Trophoblast cell (in vitro differentiated cells and primary cell): ENCODE data around the gene AURKA.

Experiments used
- DNase-seq, 2 donors: peaks; one replicate each; pipeline ENCODE4 v3.0.0-alpha.2; 2016
- H2AFZ ChIP-seq: 2 replicates; pipeline ENCODE4 v1.6.1; 2013; ENCODE audit warnings: low read length, moderate library complexity, mild to moderate bottlenecking; ENCODE audit not compliant: insufficient read depth, poor library complexity
- H2AK5ac ChIP-seq: 2 replicates; pipeline ENCODE4 v1.6.1; 2013; ENCODE audit warnings: mild to moderate bottlenecking, low read length
- H2BK120ac ChIP-seq: 2 replicates; pipeline ENCODE4 v1.6.1; 2013; ENCODE audit warnings: low read length, mild to moderate bottlenecking, moderate library complexity; ENCODE audit not compliant: insufficient read depth, poor library complexity
- H2BK12ac ChIP-seq: 2 replicates; pipeline ENCODE4 v1.6.1; 2013; ENCODE audit warnings: mild to moderate bottlenecking, low read length, moderate library complexity
- H2BK5ac ChIP-seq: 2 replicates; pipeline ENCODE4 v1.6.1; 2013; ENCODE audit warnings: low read length, low read depth, moderate library complexity, mild to moderate bottlenecking; ENCODE audit not compliant: poor library complexity
- H3K14ac ChIP-seq: 2 replicates; pipeline ENCODE4 v1.6.1; 2013; ENCODE audit warnings: mild to moderate bottlenecking, low read length
- H3K18ac ChIP-seq: 2 replicates; pipeline ENCODE4 v1.6.1; 2013; ENCODE audit warnings: mild to moderate bottlenecking, low read length
- H3K23ac ChIP-seq: 2 replicates; pipeline ENCODE4 v1.6.1; 2013; ENCODE audit warnings: low read length
- H3K27ac ChIP-seq: 2 replicates; pipeline ENCODE4 v1.5.1; 2013; ENCODE audit warnings: low read depth, mild to moderate bottlenecking, inconsistent platforms, low read length, moderate library complexity
- H3K27me3 ChIP-seq: 2 replicates; pipeline ENCODE4 v1.6.1; 2013; ENCODE audit warnings: inconsistent platforms, mild to moderate bottlenecking, low read length, moderate library complexity; ENCODE audit not compliant: insufficient read depth
- H3K36me3 ChIP-seq, 2 experiments: 1 replicate in 1 of 2; 2 replicates in 1 of 2; pipeline ENCODE4 v1.6.1; 2013; ENCODE audit warnings: low read length in 2 of 2, mild to moderate bottlenecking in 2 of 2, moderate library complexity in 1 of 2; ENCODE audit not compliant: insufficient read depth in 2 of 2, control insufficient read depth in 1 of 2
- H3K4ac ChIP-seq: 2 replicates; pipeline ENCODE4 v1.6.1; 2013; ENCODE audit warnings: low read depth, mild to moderate bottlenecking, low read length, moderate library complexity
- H3K4me1 ChIP-seq, 2 experiments: 1 replicate in 1 of 2; 2 replicates in 1 of 2; pipeline ENCODE4 v1.6.1; 2013; ENCODE audit warnings: low read length in 2 of 2, mild to moderate bottlenecking in 2 of 2, moderate library complexity in 1 of 2; ENCODE audit not compliant: insufficient read depth in 2 of 2, control insufficient read depth in 1 of 2
- H3K4me2 ChIP-seq: 2 replicates; pipeline ENCODE4 v1.6.1; 2013; ENCODE audit warnings: inconsistent platforms, mild to moderate bottlenecking, low read length, moderate library complexity
- H3K4me3 ChIP-seq: 2 replicates; pipeline ENCODE4 v1.5.1; 2013; ENCODE audit warnings: mild to moderate bottlenecking, low read depth, low read length, inconsistent platforms
- H3K79me1 ChIP-seq: one replicate; pipeline ENCODE4 v1.6.1; 2013; ENCODE audit warnings: low read length
- H3K79me2 ChIP-seq: 2 replicates; pipeline ENCODE4 v1.6.1; 2013; ENCODE audit warnings: low read length, mild to moderate bottlenecking; ENCODE audit not compliant: control insufficient read depth, insufficient read depth, poor library complexity
- H3K9ac ChIP-seq: 2 replicates; pipeline ENCODE4 v1.6.1; 2013; ENCODE audit warnings: mild to moderate bottlenecking, low read length
- H3K9me3 ChIP-seq: 2 replicates; pipeline ENCODE4 v1.6.1; 2013; ENCODE audit warnings: low read depth, mild to moderate bottlenecking, control low read depth, inconsistent platforms, low read length; ENCODE audit not compliant: insufficient read depth
- H4K12ac ChIP-seq: 2 replicates; pipeline ENCODE4 v1.6.1; 2013; ENCODE audit warnings: low read depth, mild to moderate bottlenecking, low read length, moderate library complexity
- H4K8ac ChIP-seq: 2 replicates; pipeline ENCODE4 v1.6.1; 2013; ENCODE audit warnings: low read depth, mild to moderate bottlenecking, low read length, moderate library complexity
- H4K91ac ChIP-seq: one replicate; pipeline ENCODE4 v1.6.1; 2013; ENCODE audit warnings: low read depth, mild to moderate bottlenecking, low read length, moderate library complexity
- WGBS: extraction: QIAGEN DNeasy Blood & Tissue Kit; methylation state at CpG from one replicate; pipeline ENCODE4 v1.1.7; 2013; ENCODE audit warnings: missing lambda C conversion rate; ENCODE audit not compliant: insufficient read length, insufficient coverage; ENCODE audit errors: extremely low coverage; 5-methylcytosine and 5-hydroxymethylcytosine counted together

The AURKA gene

DNA sequence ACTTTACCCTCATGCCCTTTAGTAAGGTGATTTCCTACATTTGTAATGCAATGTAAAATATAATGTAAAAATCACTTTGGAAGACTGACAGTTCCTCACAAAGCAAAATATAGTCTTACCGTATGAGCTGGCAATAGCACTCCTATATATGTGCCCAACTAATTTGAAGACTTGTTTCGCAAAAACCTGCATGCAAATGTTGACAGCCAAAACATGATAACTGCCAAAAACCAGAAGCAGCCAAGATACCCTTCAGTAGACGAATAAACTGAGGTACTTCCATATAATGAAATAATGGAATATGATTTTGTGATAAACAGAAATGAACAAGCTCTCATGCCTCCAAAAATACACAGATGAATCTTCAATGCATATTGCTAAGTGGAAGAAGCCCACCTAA lies 13.6 kb downstream of the AURKA start:
- no peak overlapping the region for H2AK5ac ChIP-seq
- H3K4me1 ChIP-seq, result no peaks in the 10 kb centered on the region
- no peak overlapping the region for H2BK12ac ChIP-seq
- peaks cover 28% of the 10 kb centered on the region in 2 experiments for H3K36me3 ChIP-seq
- no peak overlapping the region for H4K91ac ChIP-seq
- H3K27me3 ChIP-seq, result no peaks in the 10 kb centered on the region
- H3K18ac ChIP-seq, result no peak overlapping the region
- H2BK120ac ChIP-seq, result no peak overlapping the region
- no peak overlapping the region for H2BK5ac ChIP-seq
- H2AFZ ChIP-seq, result no peak overlapping the region
- H3K27ac ChIP-seq, result no peak overlapping the region
- DNase-seq, result no peak
- no peaks in the 10 kb centered on the region for H3K79me2 ChIP-seq
- WGBS, result no CpG with 5 or more reads among the region's 3 CpGs
- H3K9ac ChIP-seq, result no peak overlapping the region
- H3K4me3 ChIP-seq, result no peak overlapping the region
- no peak overlapping the region for H4K12ac ChIP-seq
- H3K23ac ChIP-seq, result no peak overlapping the region
- no peaks in the 10 kb centered on the region for H3K79me1 ChIP-seq
- H4K8ac ChIP-seq, result no peak overlapping the region
- H3K14ac ChIP-seq, result no peak overlapping the region
- H3K4me2 ChIP-seq, result no peak overlapping the region
- H3K9me3 ChIP-seq, result no peaks in the 10 kb centered on the region
- no peak overlapping the region for H3K4ac ChIP-seq

DNA sequence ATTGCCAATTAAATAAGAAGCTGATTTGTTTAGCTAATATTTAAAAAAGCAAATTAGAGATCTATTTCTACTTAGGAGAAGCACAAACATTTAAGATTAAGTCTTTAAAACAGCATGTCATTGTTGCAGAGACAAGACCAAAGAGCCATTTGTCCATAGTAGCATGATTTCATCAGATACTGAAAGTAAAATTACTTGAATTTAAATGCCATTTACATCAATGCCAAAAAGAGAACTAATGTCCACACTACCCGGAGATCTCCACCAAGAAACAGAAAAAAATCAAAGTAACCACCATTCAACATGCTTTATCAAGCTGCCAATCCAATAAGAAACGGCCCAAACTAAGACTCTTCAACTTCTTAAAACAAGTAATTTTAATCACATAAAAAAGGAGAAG lies 15.7 kb downstream of the AURKA start:
- no peaks in the 10 kb centered on the region for H3K4me1 ChIP-seq
- H2AFZ ChIP-seq, result no peak overlapping the region
- H3K27me3 ChIP-seq, result no peaks in the 10 kb centered on the region
- no peaks in the 10 kb centered on the region for H3K9me3 ChIP-seq
- WGBS, result no CpG with 5 or more reads among the region's 2 CpGs
- no peak overlapping the region for H3K4ac ChIP-seq
- H4K8ac ChIP-seq, result no peak overlapping the region
- no peaks in the 10 kb centered on the region for H3K79me1 ChIP-seq
- no peak for DNase-seq
- no peaks in the 10 kb centered on the region for H3K79me2 ChIP-seq
- H3K14ac ChIP-seq, result no peak overlapping the region
- H3K27ac ChIP-seq, result no peak overlapping the region
- no peak overlapping the region for H3K4me3 ChIP-seq
- H3K36me3 ChIP-seq, result peaks cover 27 to 33% of the 10 kb centered on the region in 2 experiments
- H4K91ac ChIP-seq, result no peak overlapping the region
- no peak overlapping the region for H2BK5ac ChIP-seq
- no peak overlapping the region for H3K9ac ChIP-seq
- H2BK120ac ChIP-seq, result no peak overlapping the region
- H3K23ac ChIP-seq, result no peak overlapping the region
- H4K12ac ChIP-seq, result no peak overlapping the region
- no peak overlapping the region for H3K18ac ChIP-seq
- H2BK12ac ChIP-seq, result no peak overlapping the region
- no peak overlapping the region for H2AK5ac ChIP-seq
- H3K4me2 ChIP-seq, result no peak overlapping the region

DNA sequence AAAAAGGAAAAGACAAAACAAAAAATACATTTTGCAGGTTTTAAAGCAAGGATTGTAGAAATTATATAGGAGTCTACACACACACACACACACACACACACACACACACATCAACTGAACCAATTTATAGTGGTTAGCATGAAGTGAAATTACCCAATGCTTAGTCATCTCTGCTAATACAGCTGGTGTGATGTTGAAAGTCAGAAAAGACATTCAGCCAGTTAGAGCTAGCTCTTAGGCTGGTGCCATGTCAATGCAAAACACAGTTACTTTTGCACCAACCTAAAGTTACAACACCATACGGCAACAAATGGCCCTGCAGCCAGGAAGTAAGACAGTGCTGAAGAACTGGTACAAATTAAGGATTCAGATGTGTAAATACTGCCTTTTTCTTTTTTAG lies 18.1 kb downstream of the AURKA start:
- Histone ChIP-seq H4K8ac (no peak overlapping the region), H3K79me1 (no peaks in the 10 kb centered on the region), H2BK12ac (no peak overlapping the region), H2BK5ac (no peak overlapping the region), H3K4ac (no peak overlapping the region), H3K4me3 (no peak overlapping the region), H3K4me2 (no peak overlapping the region), H4K91ac (no peak overlapping the region), H3K23ac (no peak overlapping the region), H4K12ac (no peak overlapping the region), H3K9ac (no peak overlapping the region), H2AFZ (no peak overlapping the region), H3K36me3 (peaks cover 23 to 47% of the 10 kb centered on the region in 2 experiments), H3K27me3 (no peaks in the 10 kb centered on the region), H3K27ac (no peak overlapping the region), H2BK120ac (no peak overlapping the region), H3K14ac (no peak overlapping the region), H2AK5ac (no peak overlapping the region), H3K4me1 (no peaks in the 10 kb centered on the region), H3K9me3 (no peaks in the 10 kb centered on the region), H3K79me2 (no peaks in the 10 kb centered on the region), H3K18ac (no peak overlapping the region)
- DNase-seq, result peak in 1 of 2 donors; percentile 25
- WGBS, result no CpG with 5 or more reads among the region's 1 CpG

DNA sequence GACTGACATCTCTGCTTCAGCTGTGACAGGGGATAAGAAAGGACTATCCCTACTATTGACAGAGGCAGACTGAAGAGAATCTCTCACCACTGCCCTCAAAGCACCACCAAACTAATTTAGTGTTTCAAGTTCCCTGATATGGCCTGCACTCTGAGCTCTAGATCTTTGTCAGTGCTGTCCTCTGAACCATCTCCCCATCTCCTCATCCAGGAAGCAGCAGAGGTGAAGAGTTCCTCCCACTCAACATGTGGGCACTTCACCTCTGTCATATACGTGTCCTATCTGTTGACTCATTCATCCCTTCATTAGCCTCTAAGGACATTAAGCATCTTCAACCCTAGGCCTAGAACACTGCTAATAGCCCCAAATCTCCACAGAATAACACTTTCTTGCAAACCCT lies 19.2 kb downstream of the AURKA start:
- no peak overlapping the region for H3K4me3 ChIP-seq
- no peak overlapping the region for H3K27ac ChIP-seq
- no CpG with 5 or more reads among the region's 1 CpG for WGBS
- H3K4me1 ChIP-seq, result no peaks in the 10 kb centered on the region
- H2BK12ac ChIP-seq, result no peak overlapping the region
- DNase-seq, result no peak
- H3K4ac ChIP-seq, result no peak overlapping the region
- H2AFZ ChIP-seq, result no peak overlapping the region
- no peak overlapping the region for H4K8ac ChIP-seq
- H4K91ac ChIP-seq, result no peak overlapping the region
- no peak overlapping the region for H2BK5ac ChIP-seq
- no peaks in the 10 kb centered on the region for H3K27me3 ChIP-seq
- no peaks in the 10 kb centered on the region for H3K79me2 ChIP-seq
- H2BK120ac ChIP-seq, result no peak overlapping the region
- no peaks in the 10 kb centered on the region for H3K79me1 ChIP-seq
- no peak overlapping the region for H2AK5ac ChIP-seq
- H3K23ac ChIP-seq, result no peak overlapping the region
- H3K18ac ChIP-seq, result no peak overlapping the region
- H3K36me3 ChIP-seq, result peaks cover 23 to 47% of the 10 kb centered on the region in 2 experiments
- H4K12ac ChIP-seq, result no peak overlapping the region
- no peaks in the 10 kb centered on the region for H3K9me3 ChIP-seq
- no peak overlapping the region for H3K4me2 ChIP-seq
- no peak overlapping the region for H3K9ac ChIP-seq
- no peak overlapping the region for H3K14ac ChIP-seq
